NCI-H1694 treated with DMSO at 0.1 percent for 48 hours (cell line): ENCODE data around the gene CORO2B.

Experiments used
- DNase-seq: peaks from one replicate; lab custom pipeline; 2025; lab: John Stamatoyannopoulos, UW

Gene CORO2B

DNA sequence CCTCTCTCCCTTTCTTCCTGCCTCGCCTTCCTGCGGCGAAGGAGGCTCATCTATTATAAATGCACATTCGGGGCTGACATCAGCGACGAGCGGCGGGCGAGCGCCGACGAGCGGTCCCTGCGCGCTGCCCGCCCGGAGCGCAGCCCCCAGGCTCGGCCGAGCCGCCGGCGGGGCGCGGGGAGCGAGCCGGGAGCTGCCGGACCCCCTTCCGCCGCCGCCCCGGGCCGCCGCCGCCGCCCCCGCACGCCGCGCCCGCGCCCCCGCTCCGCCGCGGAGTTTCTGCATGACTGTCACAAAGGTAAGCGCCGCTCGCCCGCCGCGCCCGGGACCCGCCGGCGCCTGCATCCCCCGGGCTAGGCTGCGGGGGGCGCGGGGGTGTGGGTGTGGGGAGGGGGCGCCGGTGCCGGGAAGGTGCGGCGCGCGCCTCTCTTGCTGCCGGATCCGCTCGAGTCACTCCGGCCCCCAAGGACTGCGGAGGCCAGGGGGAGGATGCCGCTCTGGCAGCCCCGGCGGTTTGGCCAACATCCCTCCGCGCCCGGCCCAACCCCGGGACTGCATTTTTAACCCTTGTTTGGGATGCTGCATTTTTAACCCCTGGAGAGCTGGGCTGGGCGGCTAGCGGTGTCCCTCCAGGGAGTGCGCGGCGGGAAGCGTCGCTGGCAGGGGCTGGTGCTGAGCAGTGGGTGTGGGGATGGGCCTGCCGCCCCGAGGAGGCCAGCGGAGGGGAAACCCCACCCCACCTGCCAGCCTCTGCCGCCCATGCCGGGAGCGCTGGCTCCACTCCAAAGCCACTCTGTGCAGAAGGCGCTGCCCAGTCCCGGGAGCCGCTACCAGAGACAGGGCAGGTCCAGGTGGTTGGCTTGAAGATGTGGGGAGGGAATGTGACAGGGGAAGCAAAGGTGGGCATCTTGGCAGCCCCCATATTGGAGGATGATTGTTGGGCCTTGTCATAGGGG is at the start of gene CORO2B:
Gene CORO2B (plus strand): TSS at position 14 of the 956 bp plus-strand sequence. CDS start 270 bp downstream, at position 284.
- peak; percentile 24 for DNase-seq

GRCh38 chr15:68531387-68532179 is 47.2 kb upstream of the CORO2B start:
- no peak for DNase-seq

DNA sequence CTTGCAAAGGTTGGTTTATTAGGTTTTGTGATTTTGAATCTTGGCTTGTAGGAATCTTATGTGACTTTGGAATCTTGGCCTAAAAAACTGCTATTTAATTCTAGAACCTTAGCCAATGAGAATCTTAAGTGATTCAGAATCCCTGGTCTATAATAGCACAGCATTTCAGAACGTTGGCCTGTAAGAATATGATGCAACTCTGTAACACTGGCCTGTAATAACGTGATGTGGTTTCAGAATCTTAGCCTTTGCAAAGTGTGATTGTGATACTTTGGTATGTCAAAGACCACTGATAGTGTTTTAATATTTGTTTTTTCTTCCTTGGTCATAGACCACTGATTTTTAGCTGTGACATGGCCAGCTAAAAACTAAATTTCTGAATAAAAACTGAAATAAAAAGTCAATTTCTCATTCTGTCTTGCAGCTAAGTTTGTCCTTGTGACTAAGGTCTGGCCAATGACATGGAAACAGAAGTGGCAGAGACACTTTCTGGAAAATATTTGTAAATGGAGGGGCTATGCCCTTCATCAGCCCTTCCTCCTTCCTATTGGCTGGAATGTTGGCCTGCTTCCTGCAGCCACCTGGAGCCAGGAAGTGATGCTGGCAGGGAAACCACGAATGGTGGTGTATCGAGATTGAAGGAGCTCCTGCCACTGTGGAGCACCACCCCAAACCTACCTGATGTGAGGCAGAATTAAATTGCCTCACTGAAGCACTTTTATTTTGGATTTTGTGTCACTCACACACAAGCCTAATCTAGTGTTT is 42.3 kb upstream of the CORO2B start:
- no peak for DNase-seq

GRCh38 chr15:68537097-68537496 is 41.7 kb upstream of the CORO2B start:
- DNase-seq = no peak

- DNase-seq = no peak
Measured at GRCh38 chr15:68537506-68537905, 41.3 kb upstream of the CORO2B start.

GRCh38 chr15:68538311-68538710 is 40.5 kb upstream of the CORO2B start:
- no peak for DNase-seq

DNA sequence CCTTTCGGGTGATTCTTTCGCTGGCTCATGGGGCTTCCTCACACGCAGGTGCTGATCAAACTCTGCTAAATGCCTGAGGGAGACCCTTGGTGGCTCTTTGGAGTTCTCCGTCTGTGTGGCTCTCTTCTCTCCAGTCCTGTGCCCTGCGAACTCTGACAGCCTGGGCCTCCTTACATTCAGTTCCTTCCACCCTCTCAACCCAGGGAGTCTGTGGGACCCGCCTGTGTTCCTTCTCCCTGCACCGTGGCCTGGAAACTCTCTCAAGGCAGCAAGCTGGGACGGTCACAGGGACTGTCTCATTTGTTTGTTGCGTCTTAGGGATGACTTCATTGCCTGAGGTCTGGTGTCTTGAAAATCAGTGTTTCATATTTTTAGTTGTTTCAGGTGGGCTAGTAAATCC is 37.0 kb upstream of the CORO2B start:
- no peak for DNase-seq

GRCh38 chr15:68542348-68542747 is 36.4 kb upstream of the CORO2B start:
- no peak for DNase-seq

DNA sequence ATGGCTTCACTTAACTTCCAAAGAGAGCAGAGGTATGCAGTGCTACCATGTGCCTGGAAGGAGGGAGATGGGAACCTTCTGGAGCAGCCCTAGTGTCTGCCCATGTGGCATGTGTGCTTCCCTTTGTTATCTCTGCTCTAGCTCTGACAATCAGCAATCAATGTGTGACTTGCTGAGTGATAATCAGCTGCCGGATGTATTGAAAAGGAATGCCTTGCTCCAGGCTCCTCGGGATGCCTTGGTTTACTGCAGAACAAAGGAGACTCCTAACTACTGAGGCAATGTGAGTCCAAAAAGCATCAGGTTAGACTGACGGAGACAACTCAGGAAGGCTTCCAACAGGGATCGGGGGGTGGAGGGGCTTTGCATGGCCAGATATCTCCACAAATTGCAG is 36.0 kb upstream of the CORO2B start:
- no peak for DNase-seq

GRCh38 chr15:68543165-68544008 is 35.4 kb upstream of the CORO2B start:
- DNase-seq = no peak

- no peak for DNase-seq
Measured at GRCh38 chr15:68546318-68546717, 32.5 kb upstream of the CORO2B start.

DNA sequence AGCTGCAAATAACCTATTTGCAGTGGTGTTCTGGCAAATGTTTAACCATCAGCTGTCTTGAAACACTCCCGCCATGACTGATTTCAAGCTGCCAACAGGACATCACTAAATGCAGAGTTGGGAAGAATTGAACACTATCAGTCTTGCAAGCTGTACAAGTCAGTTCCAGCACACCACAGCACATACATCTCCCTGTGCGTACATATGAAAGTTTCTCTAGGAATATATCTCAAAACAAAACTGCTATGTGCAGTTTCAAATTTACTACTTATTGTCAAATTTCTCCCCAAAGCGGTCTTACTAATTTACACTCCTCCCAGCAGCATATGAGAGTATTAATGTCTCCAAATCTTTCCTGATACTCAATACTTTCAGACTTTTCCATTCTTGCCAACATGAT is 30.4 kb upstream of the CORO2B start:
- no peak for DNase-seq

- DNase-seq = no peak
Measured at GRCh38 chr15:68550004-68550403, 28.8 kb upstream of the CORO2B start.

DNA sequence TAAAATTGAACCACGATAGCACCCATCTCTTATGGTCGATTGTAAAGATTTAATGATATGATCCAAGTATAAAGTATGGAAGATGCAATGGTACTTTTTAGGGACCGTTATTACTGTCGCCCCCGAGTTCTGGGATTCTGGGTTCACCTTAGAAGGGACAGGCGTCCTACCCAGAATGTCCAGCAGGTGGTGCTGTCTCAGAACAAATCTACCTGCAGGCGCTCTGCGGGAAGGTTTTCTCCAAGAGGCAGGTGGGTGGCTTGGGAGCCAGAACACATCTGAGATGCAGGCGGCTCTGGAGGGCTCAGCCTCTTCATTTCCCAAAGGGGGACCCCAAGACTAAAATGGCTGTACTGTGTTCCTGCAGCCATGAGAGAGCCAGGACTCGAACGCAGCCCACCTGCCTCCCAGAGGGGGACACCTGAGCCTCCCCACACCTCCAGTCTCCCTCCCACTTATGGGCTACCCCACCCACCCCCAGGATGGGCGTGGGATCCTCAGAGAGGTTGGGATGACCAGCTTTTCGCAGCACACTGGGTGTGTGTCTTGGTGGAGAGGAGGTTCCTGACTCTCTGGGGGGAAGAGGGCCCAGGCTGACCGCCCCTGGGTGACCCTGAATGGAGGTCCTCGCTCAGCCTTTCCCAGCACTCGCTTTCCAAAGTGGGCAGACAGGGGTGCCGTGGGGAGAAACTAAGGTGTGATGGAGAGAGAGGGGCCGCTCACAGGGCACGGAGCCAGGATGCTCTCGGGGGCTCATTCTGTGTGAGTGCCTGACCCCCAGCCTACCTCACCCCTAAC is 28.1 kb upstream of the CORO2B start:
- DNase-seq = peak; percentile 47

GRCh38 chr15:68551296-68551635 is 27.5 kb upstream of the CORO2B start:
- no peak for DNase-seq

- DNase-seq = no peak
Measured at GRCh38 chr15:68552344-68552743, 26.4 kb upstream of the CORO2B start.

GRCh38 chr15:68552773-68553172 is 26.0 kb upstream of the CORO2B start:
- peak; percentile 10 for DNase-seq

DNA sequence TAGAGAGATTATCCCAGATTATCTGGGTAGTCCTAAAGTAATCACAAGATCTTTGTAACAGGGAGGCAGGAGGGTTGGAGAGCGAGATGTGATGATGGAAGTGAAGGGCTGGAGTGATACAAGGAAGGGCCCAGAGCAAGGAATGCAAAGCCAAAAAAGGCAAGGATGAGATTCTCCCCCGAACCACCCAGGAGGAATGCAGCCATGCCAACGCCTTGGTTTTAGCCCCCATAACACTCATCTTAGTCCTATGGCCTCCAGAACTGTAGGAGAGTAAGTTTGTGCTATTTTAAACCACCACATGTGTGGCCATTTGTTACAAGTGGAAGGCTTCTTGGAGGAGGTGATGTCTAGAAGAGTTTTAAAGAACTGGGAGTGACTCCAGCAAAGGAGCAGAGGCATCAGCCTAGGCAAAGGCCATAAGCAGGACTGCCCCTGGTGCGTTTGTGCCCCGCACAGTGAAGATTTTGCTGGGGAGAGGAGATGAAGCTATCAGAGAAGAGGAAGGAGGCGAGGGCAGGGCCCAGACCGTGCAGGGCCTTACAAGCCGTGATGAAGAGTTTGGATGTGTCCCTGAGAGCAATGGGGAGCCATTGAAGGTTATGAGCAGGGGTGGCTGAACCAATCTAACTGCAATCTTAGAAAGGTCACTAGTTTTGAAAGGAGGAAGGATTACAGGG is 25.3 kb upstream of the CORO2B start:
- no peak for DNase-seq

- peak; percentile 46 for DNase-seq
Measured at GRCh38 chr15:68553994-68554720, 24.6 kb upstream of the CORO2B start.
